ENCODE measurements around the gene ZNF562.

The ZNF562 gene

GRCh38 chr19:9620842-9621155 is 54.1 kb downstream of the ZNF562 start:
- Histone ChIP-seq H3K36me3 (ENCODE audit: control insufficient read depth, insufficient read depth, low read length) (peaks cover 4% of the 10 kb centered on the region), H3K27me3 (replicated peaks; ENCODE audit: control insufficient read depth, insufficient read depth, low read length) (no peaks in the 10 kb centered on the region), H3K4me3 (replicated peaks; ENCODE audit: low read depth, low read length) (peak overlapping the region; percentile 100)
- no peak for TF ChIP-seq CTCF (IDR thresholded peaks at IDR 0.05; ENCODE audit: insufficient read depth, low read length, poor library complexity, severe bottlenecking)
- no peak for DNase-seq (ENCODE audit: extremely low read depth, insufficient read length)

- H3K36me3 ChIP-seq (ENCODE audit: control insufficient read depth, insufficient read depth, low read length), result peaks cover 21% of the 10 kb centered on the region
- DNase-seq (ENCODE audit: extremely low read depth, insufficient read length), result no peak
- no peak for TF ChIP-seq CTCF (IDR thresholded peaks at IDR 0.05; ENCODE audit: insufficient read depth, low read length, poor library complexity, severe bottlenecking)
- no peak overlapping the region for H3K4me3 ChIP-seq (replicated peaks; ENCODE audit: low read depth, low read length)
- H3K27me3 ChIP-seq (replicated peaks; ENCODE audit: control insufficient read depth, insufficient read depth, low read length), result no peaks in the 10 kb centered on the region
These were observed 59.1 kb downstream of the ZNF562 start for GRCh38 chr19:9615844-9616243.

- no peak for DNase-seq (ENCODE audit: extremely low read depth, insufficient read length)
- TF ChIP-seq CTCF (IDR thresholded peaks at IDR 0.05; ENCODE audit: insufficient read depth, low read length, poor library complexity, severe bottlenecking), result no peak
- Histone ChIP-seq H3K27me3 (replicated peaks; ENCODE audit: control insufficient read depth, insufficient read depth, low read length) (no peaks in the 10 kb centered on the region), H3K36me3 (ENCODE audit: control insufficient read depth, insufficient read depth, low read length) (peaks cover 17% of the 10 kb centered on the region), H3K4me3 (replicated peaks; ENCODE audit: low read depth, low read length) (no peak overlapping the region)
These were observed 64.3 kb downstream of the ZNF562 start for GRCh38 chr19:9610484-9611113.

DNA sequence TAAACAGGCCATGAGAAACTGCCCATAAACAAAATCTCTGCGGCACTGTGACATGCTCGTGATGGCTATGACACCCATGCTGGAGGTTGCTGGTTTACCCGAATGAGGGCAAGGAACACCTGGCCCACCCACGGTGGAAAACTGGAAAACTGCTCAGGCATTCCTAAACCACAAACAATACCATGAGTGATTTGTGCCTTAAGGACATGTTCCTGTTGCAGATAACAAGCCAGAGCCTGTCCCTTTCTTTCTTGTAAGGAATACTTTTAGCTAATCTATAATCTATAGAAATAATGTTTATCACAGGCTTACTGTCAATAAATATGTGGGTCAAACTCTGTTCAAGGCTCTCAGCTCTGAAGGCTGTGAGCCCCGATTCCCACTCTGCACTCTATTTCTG is 66.0 kb downstream of the ZNF562 start:
- no peak for TF ChIP-seq CTCF (IDR thresholded peaks at IDR 0.05; ENCODE audit: insufficient read depth, low read length, poor library complexity, severe bottlenecking)
- DNase-seq (ENCODE audit: extremely low read depth, insufficient read length), result no peak
- H3K4me3 ChIP-seq (replicated peaks; ENCODE audit: low read depth, low read length), result no peak overlapping the region
- H3K27me3 ChIP-seq (replicated peaks; ENCODE audit: control insufficient read depth, insufficient read depth, low read length), result no peaks in the 10 kb centered on the region
- peaks cover 17% of the 10 kb centered on the region for H3K36me3 ChIP-seq (ENCODE audit: control insufficient read depth, insufficient read depth, low read length)

DNA sequence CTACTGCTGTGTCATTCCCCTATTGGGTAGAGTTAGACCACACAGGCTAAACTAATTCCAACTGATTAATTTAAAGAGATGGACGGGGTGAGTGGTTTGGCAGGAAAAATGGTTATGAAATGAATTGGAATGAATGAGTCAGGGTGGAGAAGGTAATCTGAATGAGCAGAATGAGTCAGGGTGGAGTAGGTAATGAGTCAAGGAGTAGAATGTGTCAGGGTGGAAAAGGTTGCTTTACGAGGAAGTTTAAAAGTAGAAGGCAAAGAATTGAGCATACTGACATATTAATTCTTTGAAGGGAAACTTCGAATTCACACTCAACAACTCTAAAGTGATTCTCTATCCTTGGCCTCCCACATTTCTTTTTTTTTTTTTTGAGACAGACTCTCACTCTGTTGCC is 77.9 kb downstream of the ZNF562 start:
- H3K4me3 ChIP-seq (replicated peaks; ENCODE audit: low read depth, low read length), result no peak overlapping the region
- no peaks in the 10 kb centered on the region for H3K27me3 ChIP-seq (replicated peaks; ENCODE audit: control insufficient read depth, insufficient read depth, low read length)
- H3K36me3 ChIP-seq (ENCODE audit: control insufficient read depth, insufficient read depth, low read length), result no peaks in the 10 kb centered on the region
- no peak for TF ChIP-seq CTCF (IDR thresholded peaks at IDR 0.05; ENCODE audit: insufficient read depth, low read length, poor library complexity, severe bottlenecking)
- no peak for DNase-seq (ENCODE audit: extremely low read depth, insufficient read length)

All from GM06990 (cell line).